ENCODE results near the gene SCP2.
A peak's percentile ranks its signal among the peaks of the same experiment; 100 is the strongest.

Gene SCP2

DNA sequence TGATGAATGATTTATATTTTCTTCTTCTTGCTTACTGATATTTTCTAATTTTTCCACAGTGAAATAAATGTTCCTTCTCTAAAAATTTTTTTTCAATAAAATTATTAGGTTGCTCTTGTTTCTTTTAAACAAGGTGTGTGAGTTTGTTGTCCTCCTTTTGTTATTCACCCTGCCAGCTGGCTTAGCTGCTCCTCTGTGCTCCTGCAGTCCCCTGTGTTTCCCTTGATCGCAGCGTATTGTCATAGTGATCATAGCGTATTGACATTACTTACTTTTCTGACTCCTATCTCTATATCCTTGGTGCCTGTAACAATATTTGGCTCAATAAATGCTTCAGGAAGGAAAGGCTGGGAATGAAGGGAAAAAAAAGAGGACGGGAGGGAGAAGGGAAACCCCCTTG, 110.1 kb downstream of the SCP2 start:
- DNase-seq = no peak
- no peak for TF ChIP-seq CTCF (IDR thresholded peaks at IDR 0.05; ENCODE audit: low read depth, low read length, missing control alignments)
- Histone ChIP-seq H3K36me3 (replicated peaks) (peaks cover 6% of the 10 kb centered on the region), H3K27me3 (replicated peaks) (no peaks in the 10 kb centered on the region), H3K4me3 (ENCODE audit: low read depth, low read length) (no peak overlapping the region), H3K27ac (no peak overlapping the region)
- in situ Hi-C loops (cut with HindIII; ENCODE audit: low pct_ligation_motif_present, low sequenced_read_pairs) = no loop called here

DNA sequence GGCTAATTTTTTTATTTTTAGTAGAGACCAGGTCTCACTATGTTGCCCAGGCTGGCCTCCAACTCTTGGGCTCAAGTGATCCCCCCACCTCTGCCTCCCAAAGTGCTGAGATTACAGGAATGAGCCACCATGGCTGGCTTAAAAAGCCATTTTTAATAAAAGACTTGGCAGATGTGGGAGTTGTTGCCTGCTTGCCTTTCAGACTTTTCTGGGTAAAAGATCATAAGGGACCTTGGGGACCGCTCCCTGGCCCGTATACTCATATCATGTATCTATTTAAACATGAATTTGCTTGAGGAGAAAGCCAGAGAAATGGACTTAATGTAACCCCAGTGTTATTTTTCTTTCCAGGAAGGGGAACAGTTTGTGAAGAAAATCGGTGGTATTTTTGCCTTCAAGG, 111.5 kb downstream of the SCP2 start:
- in situ Hi-C loops (cut with HindIII; ENCODE audit: low pct_ligation_motif_present, low sequenced_read_pairs) = no loop called here

GRCh38 chr1:53043271-53043670, 116.2 kb downstream of the SCP2 start:
- peaks cover 3% of the 10 kb centered on the region for H3K36me3 ChIP-seq (replicated peaks)
- DNase-seq = no peak
- no peaks in the 10 kb centered on the region for H3K27me3 ChIP-seq (replicated peaks)
- TF ChIP-seq CTCF (IDR thresholded peaks at IDR 0.05; ENCODE audit: low read depth, low read length, missing control alignments) = no peak
- in situ Hi-C loops (cut with HindIII; ENCODE audit: low pct_ligation_motif_present, low sequenced_read_pairs) = no loop called here
- H3K27ac ChIP-seq = no peak overlapping the region
- H3K4me3 ChIP-seq (ENCODE audit: low read depth, low read length) = no peak overlapping the region

More for the DNA sequence above, 111.5 kb downstream of the SCP2 start:
- Histone ChIP-seq H3K4me3 (ENCODE audit: low read depth, low read length) (no peak overlapping the region), H3K27me3 (replicated peaks) (no peaks in the 10 kb centered on the region), H3K36me3 (replicated peaks) (peaks cover 3% of the 10 kb centered on the region), H3K27ac (no peak overlapping the region)
- no peak for TF ChIP-seq CTCF (IDR thresholded peaks at IDR 0.05; ENCODE audit: low read depth, low read length, missing control alignments)
- no peak for DNase-seq

DNA sequence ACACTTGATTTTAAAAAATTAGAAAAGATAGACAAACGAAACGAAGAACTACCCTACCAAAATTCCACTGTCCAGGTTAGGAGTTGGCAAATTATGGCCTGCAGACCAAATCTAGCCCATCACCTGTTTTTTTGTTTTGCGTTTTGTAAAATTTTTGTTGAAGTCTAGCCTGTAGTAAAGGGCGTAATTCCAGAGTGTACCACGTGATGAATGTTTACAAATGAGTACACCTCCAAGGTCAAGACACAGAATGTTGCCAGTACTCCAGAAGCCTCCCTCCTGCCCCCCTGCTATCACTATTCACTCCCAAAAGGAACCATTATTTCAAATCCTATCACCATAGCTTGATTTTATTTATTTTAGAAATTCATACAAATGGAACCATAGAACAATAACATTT, 117.8 kb downstream of the SCP2 start:
- H3K36me3 ChIP-seq (replicated peaks) = no peaks in the 10 kb centered on the region

DNA sequence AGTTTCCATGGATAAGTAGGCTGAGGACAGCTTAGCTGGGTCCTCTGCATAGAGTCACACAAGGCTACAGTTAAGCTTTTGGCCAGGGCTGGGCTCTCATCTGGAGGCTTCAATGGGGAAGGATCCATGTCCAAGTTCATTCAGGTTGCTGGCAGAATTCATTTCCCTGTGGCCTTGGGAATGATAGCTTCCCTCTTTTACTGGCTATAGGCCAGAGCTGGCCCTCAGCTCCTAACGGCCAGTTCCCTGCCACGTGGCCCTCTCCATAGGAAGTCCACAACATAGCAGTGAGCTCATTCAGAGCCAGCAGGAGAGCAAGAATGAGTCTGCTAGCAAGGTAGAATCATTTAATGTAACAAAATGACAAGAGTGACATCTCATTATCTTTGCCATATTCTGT, 119.9 kb downstream of the SCP2 start:
- in situ Hi-C loops (cut with HindIII; ENCODE audit: low pct_ligation_motif_present, low sequenced_read_pairs) = no loop called here
- peak; percentile 78 for DNase-seq
- Histone ChIP-seq H3K36me3 (replicated peaks) (no peaks in the 10 kb centered on the region), H3K4me3 (ENCODE audit: low read depth, low read length) (no peak overlapping the region), H3K27ac (peak overlapping the region; percentile 46), H3K27me3 (replicated peaks) (no peaks in the 10 kb centered on the region)
- no peak for TF ChIP-seq CTCF (IDR thresholded peaks at IDR 0.05; ENCODE audit: low read depth, low read length, missing control alignments)

More for the DNA sequence above, 117.8 kb downstream of the SCP2 start:
- DNase-seq = no peak
- H3K27me3 ChIP-seq (replicated peaks) = no peaks in the 10 kb centered on the region
- no peak for TF ChIP-seq CTCF (IDR thresholded peaks at IDR 0.05; ENCODE audit: low read depth, low read length, missing control alignments)
- no peak overlapping the region for H3K4me3 ChIP-seq (ENCODE audit: low read depth, low read length)
- in situ Hi-C loops (cut with HindIII; ENCODE audit: low pct_ligation_motif_present, low sequenced_read_pairs) = no loop called here
- no peak overlapping the region for H3K27ac ChIP-seq

All from brain microvascular endothelial cell (primary cell).